AG10803 (cell line): ENCODE data around the gene SENP6.
A peak's percentile ranks its signal among the peaks of the same experiment; 100 is the strongest.
"Not testable (repeated sequence)": the region's sequence is repeated elsewhere in the genome, so short reads cannot be mapped to it uniquely, and the experiment has no call there.

ENCODE experiments used
- DNase-seq: peaks from one replicate; pipeline ENCODE4 v3.0.0; 2010; ENCODE audit warnings: low read depth
- H3K4me3 ChIP-seq: 2 replicates; pipeline ENCODE4 v1.5.1; 2011; ENCODE audit warnings: mild to moderate bottlenecking, low read length, control low read depth
- CTCF ChIP-seq: conservative IDR thresholded peaks from 2 replicates; pipeline ENCODE4 v1.5.1; 2011; ENCODE audit warnings: mild to moderate bottlenecking, low read length, control low read depth, inconsistent platforms

The SENP6 gene

GRCh38 chr6:75568965-75569364 is 32.7 kb upstream of the SENP6 start:
- TF ChIP-seq CTCF, result no peak
- H3K4me3 ChIP-seq, result no peak overlapping the region
- DNase-seq, result no peak

- peak; percentile 37 for DNase-seq
- H3K4me3 ChIP-seq, result not testable (repeated sequence)
Measured at GRCh38 chr6:75570671-75571070, 31.0 kb upstream of the SENP6 start.

GRCh38 chr6:75572072-75572471 is 29.6 kb upstream of the SENP6 start:
- DNase-seq, result no peak
- no peak for TF ChIP-seq CTCF
- no peak overlapping the region for H3K4me3 ChIP-seq

- no peak overlapping the region for H3K4me3 ChIP-seq
- no peak for DNase-seq
- TF ChIP-seq CTCF, result no peak
Measured at GRCh38 chr6:75579951-75580350, 21.7 kb upstream of the SENP6 start.

DNA sequence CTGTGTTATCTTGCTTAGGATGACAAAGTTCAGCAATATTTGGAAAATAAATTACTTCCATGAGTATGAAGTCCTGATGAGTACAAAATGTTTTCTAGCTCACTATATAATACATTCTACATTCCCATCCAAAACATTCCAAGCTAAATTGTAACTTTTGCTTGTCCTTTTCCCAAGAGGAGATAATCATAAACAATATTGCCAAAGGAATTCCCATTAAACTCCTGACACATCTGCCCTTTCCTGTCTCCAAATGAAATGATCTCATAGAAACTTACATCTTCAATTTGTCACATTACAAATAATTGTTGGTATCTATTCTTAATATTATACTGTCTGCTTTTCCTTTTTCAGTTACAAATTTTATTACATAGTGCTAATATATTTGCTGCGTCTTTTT is 20.4 kb upstream of the SENP6 start:
- H3K4me3 ChIP-seq, result no peak overlapping the region
- no peak for DNase-seq
- TF ChIP-seq CTCF, result no peak

DNA sequence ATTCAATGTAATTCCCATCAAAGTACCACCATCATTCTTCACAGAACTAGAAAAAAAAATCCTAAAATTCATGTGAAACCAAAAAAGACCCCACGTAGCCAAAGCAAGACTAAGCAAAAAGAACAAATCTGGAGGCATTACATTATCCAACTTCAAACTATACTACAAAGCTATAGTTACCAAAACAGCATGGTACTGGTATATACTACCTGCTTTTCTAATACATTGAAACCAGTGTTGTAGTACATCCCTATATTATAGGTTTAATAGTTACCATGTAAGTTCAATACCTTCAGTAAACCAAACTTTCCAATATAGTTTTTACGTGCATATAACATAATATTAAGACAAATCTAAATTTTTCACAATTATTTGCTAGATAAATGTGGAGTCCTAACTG is 17.1 kb upstream of the SENP6 start:
- not testable (repeated sequence) for DNase-seq, H3K4me3 ChIP-seq

- DNase-seq, result no peak
- H3K4me3 ChIP-seq, result no peak overlapping the region
- TF ChIP-seq CTCF, result no peak
Measured at GRCh38 chr6:75588948-75589347, 12.7 kb upstream of the SENP6 start.

GRCh38 chr6:75590370-75590769 is 11.3 kb upstream of the SENP6 start:
- no peak for TF ChIP-seq CTCF
- no peak for DNase-seq
- no peak overlapping the region for H3K4me3 ChIP-seq

DNA sequence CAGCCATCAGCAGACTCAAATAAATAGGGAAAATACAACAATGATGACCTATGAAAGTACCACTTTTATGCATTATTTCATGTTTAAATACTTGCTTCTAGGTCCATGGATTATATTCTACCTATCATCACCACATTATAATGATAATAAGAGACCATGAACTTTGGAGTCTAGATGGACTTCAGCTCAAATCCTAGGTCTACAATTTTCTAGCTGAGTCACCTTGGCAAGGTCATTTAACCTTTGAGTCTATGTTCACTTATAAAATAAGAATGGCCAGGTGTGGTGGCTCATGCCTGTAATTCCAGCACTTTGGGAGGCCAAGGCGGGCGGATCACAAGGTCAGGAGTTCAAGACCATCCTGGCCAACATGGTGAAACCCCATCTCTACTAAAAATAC is 5.3 kb upstream of the SENP6 start:
- H3K4me3 ChIP-seq, DNase-seq: not testable (repeated sequence)
